Measurements from ENCODE around the gene SLC38A8.

The SLC38A8 gene

DNA sequence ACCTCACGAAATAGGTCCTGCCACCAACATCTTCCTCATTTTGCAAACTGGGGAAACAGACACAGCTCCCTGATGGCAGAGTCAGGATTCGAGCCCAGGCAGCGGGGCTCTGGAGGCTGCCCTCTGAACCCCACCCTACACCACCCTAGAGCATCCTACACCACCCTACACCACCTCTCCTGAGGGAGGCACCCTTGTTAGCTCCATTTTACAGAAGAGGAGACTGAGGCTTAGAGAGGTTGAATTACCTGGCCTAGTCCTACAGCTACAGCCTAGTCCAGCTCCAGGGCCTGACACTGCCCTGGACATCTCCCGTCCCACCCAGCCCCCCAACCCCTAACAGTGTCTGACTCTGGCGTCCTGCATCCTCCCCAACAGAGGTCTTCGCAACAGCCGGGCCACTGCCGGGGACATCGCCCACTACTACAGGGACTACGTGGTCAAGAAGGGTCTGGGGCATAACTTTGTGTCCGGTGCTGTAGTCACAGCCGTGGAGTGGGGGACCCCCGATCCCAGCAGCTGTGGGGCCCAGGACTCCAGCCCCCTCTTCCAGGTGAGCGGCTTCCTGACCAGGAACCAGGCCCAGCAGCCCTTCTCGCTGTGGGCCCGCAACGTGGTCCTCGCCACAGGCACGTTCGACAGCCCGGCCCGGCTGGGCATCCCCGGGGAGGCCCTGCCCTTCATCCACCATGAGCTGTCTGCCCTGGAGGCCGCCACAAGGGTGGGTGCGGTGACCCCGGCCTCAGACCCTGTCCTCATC lies 77.7 kb downstream of the SLC38A8 start:
- H3K4me1 ChIP-seq (ENCODE audit: control insufficient read depth, low read length), result no peaks in the 10 kb centered on the region
- no peaks in the 10 kb centered on the region for H3F3A ChIP-seq (ENCODE audit: control insufficient read depth, insufficient read depth)
- no peak overlapping the region for H3K4me2 ChIP-seq (ENCODE audit: low read length)
- no peaks in the 10 kb centered on the region for H3K79me2 ChIP-seq (ENCODE audit: control insufficient read depth, low read length)
- H3K27ac ChIP-seq (ENCODE audit: low read depth, low read length), result no peak overlapping the region
- no peaks in the 10 kb centered on the region for H4K20me1 ChIP-seq (ENCODE audit: control insufficient read depth, insufficient read depth, low read depth, low read length)
- no peaks in the 10 kb centered on the region for H3K36me3 ChIP-seq (ENCODE audit: control insufficient read depth, low read length)
- H3K4me3 ChIP-seq (ENCODE audit: low read length), result no peak overlapping the region
- no peaks in the 10 kb centered on the region for H3K9me2 ChIP-seq (replicated peaks; ENCODE audit: control insufficient read depth, low read length)
- TF ChIP-seq EZH2phosphoT487 (IDR thresholded peaks at IDR 0.05; ENCODE audit: borderline replicate concordance, low read length), result no peak
- TF ChIP-seq, protein P1, sequence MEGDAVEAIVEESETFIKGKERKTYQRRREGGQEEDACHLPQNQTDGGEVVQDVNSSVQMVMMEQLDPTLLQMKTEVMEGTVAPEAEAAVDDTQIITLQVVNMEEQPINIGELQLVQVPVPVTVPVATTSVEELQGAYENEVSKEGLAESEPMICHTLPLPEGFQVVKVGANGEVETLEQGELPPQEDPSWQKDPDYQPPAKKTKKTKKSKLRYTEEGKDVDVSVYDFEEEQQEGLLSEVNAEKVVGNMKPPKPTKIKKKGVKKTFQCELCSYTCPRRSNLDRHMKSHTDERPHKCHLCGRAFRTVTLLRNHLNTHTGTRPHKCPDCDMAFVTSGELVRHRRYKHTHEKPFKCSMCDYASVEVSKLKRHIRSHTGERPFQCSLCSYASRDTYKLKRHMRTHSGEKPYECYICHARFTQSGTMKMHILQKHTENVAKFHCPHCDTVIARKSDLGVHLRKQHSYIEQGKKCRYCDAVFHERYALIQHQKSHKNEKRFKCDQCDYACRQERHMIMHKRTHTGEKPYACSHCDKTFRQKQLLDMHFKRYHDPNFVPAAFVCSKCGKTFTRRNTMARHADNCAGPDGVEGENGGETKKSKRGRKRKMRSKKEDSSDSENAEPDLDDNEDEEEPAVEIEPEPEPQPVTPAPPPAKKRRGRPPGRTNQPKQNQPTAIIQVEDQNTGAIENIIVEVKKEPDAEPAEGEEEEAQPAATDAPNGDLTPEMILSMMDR (IDR thresholded peaks at IDR 0.05; ENCODE audit: low read depth, low read length, poor library complexity, severe bottlenecking), result no peak
- no peaks in the 10 kb centered on the region for H3K9me3 ChIP-seq (ENCODE audit: control insufficient read depth, insufficient read depth, low read length)
- H3K27me3 ChIP-seq (ENCODE audit: control insufficient read depth, low read length), result no peaks in the 10 kb centered on the region

DNA sequence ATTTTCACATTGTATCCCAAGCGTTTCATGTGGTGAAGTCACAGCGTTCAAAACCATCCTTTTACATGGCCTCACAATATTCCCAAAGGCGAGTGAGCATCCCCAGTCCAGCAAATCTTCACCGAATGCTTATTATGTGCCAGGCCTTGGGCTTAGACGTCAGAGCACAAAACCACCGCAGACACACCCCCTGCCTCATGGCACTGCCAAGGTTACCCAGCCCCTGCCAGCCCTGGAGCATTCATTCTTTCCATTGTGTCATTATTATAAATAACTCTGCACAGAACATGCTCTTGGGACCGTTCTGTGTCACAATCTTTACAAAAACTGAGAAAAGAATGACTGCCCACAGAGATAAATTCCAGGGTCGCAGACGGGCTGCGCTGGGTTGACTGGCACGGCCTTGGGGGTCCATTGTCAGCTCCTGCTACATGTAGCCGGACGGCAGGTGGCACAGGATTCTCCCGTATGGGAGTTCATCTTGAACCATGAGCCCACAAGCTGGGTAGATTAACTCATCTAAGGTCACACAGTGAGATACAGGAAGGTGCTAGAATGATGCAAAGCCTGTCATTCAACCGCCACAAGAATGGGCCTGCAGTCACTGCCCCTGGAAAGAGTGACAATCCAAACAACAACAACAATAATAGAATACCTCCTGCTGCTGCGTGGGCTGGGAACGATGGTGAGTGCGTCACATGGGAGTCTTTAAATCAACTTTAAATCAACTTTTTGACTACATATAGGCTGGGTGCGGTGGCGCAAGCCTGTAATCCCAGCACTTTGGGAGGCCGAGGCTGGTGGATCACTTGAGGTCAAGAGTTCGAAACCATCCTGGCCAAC lies 79.1 kb downstream of the SLC38A8 start:
- no peaks in the 10 kb centered on the region for H4K20me1 ChIP-seq (ENCODE audit: control insufficient read depth, insufficient read depth, low read depth, low read length)
- H3K79me2 ChIP-seq (ENCODE audit: control insufficient read depth, low read length), result no peaks in the 10 kb centered on the region
- no peaks in the 10 kb centered on the region for H3K4me1 ChIP-seq (ENCODE audit: control insufficient read depth, low read length)
- H3K4me3 ChIP-seq (ENCODE audit: low read length), result no peak overlapping the region
- H3K9me2 ChIP-seq (replicated peaks; ENCODE audit: control insufficient read depth, low read length), result no peaks in the 10 kb centered on the region
- H3K9me3 ChIP-seq (ENCODE audit: control insufficient read depth, insufficient read depth, low read length), result no peaks in the 10 kb centered on the region
- no peaks in the 10 kb centered on the region for H3F3A ChIP-seq (ENCODE audit: control insufficient read depth, insufficient read depth)
- TF ChIP-seq EZH2phosphoT487 (IDR thresholded peaks at IDR 0.05; ENCODE audit: borderline replicate concordance, low read length), result no peak
- TF ChIP-seq, protein P1 (IDR thresholded peaks at IDR 0.05; ENCODE audit: low read depth, low read length, poor library complexity, severe bottlenecking), result no peak
- H3K27me3 ChIP-seq (ENCODE audit: control insufficient read depth, low read length), result no peaks in the 10 kb centered on the region
- H3K36me3 ChIP-seq (ENCODE audit: control insufficient read depth, low read length), result no peaks in the 10 kb centered on the region
- no peak overlapping the region for H3K27ac ChIP-seq (ENCODE audit: low read depth, low read length)
- H3K4me2 ChIP-seq (ENCODE audit: low read length), result no peak overlapping the region

DNA sequence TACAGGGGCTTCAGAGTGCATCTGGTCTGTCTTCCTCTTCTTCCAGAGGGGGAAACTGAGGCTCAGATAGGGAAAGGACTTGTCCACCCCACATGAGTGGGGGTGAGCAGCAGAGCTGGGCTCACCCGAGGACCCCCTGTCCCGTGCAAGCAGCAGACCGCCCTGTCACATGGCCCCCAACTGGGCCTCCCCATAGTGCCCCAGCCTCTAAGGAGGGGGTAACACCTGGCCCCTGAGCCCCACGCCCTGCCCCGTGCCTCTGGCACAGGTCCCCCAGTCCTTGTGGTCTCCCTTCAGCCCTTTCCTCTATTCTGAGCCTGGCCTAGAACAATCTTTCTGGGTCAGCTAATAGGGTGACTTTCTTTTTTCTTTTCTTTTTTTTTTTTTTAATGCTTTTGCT lies 81.0 kb downstream of the SLC38A8 start:
- Histone ChIP-seq H3K4me3 (ENCODE audit: low read length) (no peak overlapping the region), H3K9me2 (replicated peaks; ENCODE audit: control insufficient read depth, low read length) (no peaks in the 10 kb centered on the region), H4K20me1 (ENCODE audit: control insufficient read depth, insufficient read depth, low read depth, low read length) (no peaks in the 10 kb centered on the region), H3K9me3 (ENCODE audit: control insufficient read depth, insufficient read depth, low read length) (no peaks in the 10 kb centered on the region), H3K27ac (ENCODE audit: low read depth, low read length) (no peak overlapping the region), H3K27me3 (ENCODE audit: control insufficient read depth, low read length) (no peaks in the 10 kb centered on the region), H3K4me2 (ENCODE audit: low read length) (no peak overlapping the region), H3F3A (ENCODE audit: control insufficient read depth, insufficient read depth) (no peaks in the 10 kb centered on the region), H3K36me3 (ENCODE audit: control insufficient read depth, low read length) (no peaks in the 10 kb centered on the region), H3K79me2 (ENCODE audit: control insufficient read depth, low read length) (no peaks in the 10 kb centered on the region), H3K4me1 (ENCODE audit: control insufficient read depth, low read length) (no peaks in the 10 kb centered on the region)
- TF ChIP-seq EZH2phosphoT487 (IDR thresholded peaks at IDR 0.05; ENCODE audit: borderline replicate concordance, low read length), result no peak
- TF ChIP-seq, protein P1 (IDR thresholded peaks at IDR 0.05; ENCODE audit: low read depth, low read length, poor library complexity, severe bottlenecking), result no peak

Measured in DOHH2 (cell line).